ENCODE measurements around the gene SAMM50.

SAMM50 gene

GRCh38 chr22:43948836-43949406, 6.3 kb upstream of the SAMM50 start:
- FAIRE-seq: no peak

- FAIRE-seq: no peak
Measured at GRCh38 chr22:43951391-43951790, 3.9 kb upstream of the SAMM50 start.

GRCh38 chr22:43951966-43952365, 3.3 kb upstream of the SAMM50 start:
- FAIRE-seq: no peak

- no peak for FAIRE-seq
Measured at GRCh38 chr22:43953988-43954785, 1.1 kb upstream of the SAMM50 start.

GRCh38 chr22:43955883-43956782, 891 bp downstream of the SAMM50 start:
- FAIRE-seq: no peak

- no peak for FAIRE-seq
Measured at GRCh38 chr22:43956805-43957463, 1.7 kb downstream of the SAMM50 start.

GRCh38 chr22:43957871-43958270, 2.6 kb downstream of the SAMM50 start:
- no peak for FAIRE-seq

- FAIRE-seq: no peak
Measured at GRCh38 chr22:43964314-43964857, 9.1 kb downstream of the SAMM50 start.

- FAIRE-seq: no peak
Measured at GRCh38 chr22:43967069-43967468, 11.8 kb downstream of the SAMM50 start.

GRCh38 chr22:43968614-43969013, 13.4 kb downstream of the SAMM50 start:
- no peak for FAIRE-seq

GRCh38 chr22:43969021-43969878, 14.0 kb downstream of the SAMM50 start:
- FAIRE-seq: no peak

GRCh38 chr22:43969989-43970755, 14.9 kb downstream of the SAMM50 start:
- no peak for FAIRE-seq

- no peak for FAIRE-seq
Measured at GRCh38 chr22:43971112-43971511, 15.9 kb downstream of the SAMM50 start.

- FAIRE-seq: no peak
Measured at GRCh38 chr22:43972931-43973462, 17.8 kb downstream of the SAMM50 start.

- no peak for FAIRE-seq
Measured at GRCh38 chr22:43974028-43974545, 18.8 kb downstream of the SAMM50 start.

- FAIRE-seq: no peak
Measured at GRCh38 chr22:43975041-43975440, 19.8 kb downstream of the SAMM50 start.

GRCh38 chr22:43976861-43977795, 21.9 kb downstream of the SAMM50 start:
- FAIRE-seq: no peak

- FAIRE-seq: no peak
Measured at GRCh38 chr22:43978558-43978957, 23.3 kb downstream of the SAMM50 start.

- FAIRE-seq: no peak
Measured at GRCh38 chr22:43980579-43980978, 25.3 kb downstream of the SAMM50 start.

Measured in TTC549 (cell line).